ENCODE measurements around the gene SELENON.

Gene SELENON

GRCh38 chr1:25770541-25771220 lies 29.3 kb upstream of the SELENON start:
- no peak for DNase-seq

DNA sequence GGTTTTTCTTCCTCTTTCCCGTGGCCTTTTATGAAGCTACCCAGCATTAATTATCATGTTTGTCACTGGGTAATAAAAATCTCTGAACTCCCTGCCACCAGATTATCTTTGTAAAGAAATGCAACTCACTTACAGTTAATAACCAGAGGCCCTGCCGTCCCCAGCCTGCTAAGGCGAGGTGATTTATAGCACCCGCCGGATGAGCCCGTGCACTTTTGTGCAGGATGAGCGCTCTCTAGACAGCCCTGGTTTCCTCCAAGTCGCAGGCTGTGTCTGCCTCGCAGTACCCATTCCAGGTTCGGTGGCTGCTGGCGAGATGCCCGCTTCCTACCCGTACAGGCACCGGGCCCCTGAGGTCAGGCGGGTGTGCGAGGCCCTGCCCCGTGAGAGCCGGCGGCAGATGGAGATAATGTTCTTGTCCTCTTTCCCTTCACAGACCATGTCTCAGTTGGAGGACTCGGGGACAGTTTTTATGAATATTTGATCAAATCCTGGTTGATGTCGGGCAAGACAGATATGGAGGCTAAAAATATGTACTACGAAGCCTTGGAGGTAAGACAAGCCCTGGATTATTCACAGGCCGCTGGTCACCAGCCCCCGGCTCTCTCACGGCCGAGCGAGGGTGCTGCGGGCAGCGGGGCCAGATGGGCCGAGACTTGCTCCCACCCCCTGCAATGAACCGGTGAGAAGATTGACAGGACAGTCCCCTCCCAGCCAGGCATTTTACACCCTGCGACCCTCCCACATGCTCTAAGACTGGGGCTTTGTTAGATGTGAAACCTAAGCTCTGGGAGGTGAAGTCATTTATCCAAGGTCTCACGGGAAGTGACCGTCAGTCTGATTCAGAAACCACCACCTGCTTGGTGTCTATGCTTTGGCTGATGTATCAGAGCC lies 28.5 kb upstream of the SELENON start:
- no peak for DNase-seq

GRCh38 chr1:25772164-25772563 lies 27.8 kb upstream of the SELENON start:
- DNase-seq, result no peak

DNA sequence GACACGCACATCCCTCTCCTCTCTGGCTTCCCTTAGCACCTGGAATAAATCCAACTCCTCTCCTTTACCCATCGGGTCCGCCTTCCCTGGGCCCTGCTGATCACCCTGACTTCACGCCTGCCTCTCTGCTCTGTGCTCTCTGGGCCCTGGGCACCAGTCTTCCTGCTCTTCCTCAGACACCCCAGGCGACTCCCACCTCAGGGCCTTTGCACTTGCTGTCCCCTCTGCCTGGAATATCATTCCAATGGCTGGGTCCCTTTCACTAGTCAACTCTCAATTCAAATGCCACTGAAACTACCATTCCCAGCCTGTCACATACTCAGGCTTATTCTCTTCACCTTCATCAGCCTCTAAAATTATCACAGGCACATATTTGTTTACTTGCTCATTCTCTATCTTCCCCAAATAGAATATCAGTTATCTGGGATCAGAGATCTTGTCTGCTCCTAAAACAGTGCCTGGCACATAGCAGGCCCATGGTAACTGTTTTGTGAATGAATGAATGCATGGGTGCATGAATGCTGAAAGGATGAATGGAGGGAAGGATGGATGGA lies 27.2 kb upstream of the SELENON start:
- DNase-seq, result no peak

DNA sequence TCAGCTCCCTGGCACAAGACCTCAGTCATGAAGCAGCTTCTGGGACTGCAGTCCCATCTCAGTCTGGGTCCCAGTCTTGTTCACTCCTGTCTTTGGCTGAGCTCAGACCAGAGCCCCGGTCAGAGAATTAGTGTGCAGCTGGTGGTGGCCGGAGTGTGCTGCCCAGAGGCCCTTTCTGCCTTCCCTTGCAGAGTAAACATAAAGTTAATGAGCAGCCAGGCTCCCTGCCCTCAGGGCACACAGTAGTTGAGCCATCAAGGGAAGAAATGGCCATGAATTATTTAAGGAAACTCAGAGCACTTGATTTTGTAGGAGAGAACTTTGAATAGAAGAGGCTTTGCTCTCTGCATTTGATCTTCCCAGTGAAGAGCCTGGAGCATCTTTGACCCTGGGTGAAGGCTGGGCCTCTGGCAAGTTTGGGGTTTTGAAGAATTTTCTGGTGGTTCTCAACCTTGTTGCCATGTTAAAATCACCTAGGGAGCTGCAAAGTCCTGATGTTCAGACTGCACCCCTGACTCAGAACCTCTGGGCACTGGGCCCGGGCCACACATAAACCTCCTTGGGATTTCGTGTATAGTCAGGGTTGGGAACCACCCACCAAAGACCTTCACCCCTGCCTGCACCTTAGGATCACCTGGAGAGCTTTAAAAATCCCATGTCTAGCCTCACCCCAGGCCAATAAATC lies 26.4 kb upstream of the SELENON start:
- peak in 6 of 58 donors; percentile 12 to 42 (median 21) for DNase-seq

- no peak for DNase-seq
Measured at GRCh38 chr1:25774206-25774803, 25.7 kb upstream of the SELENON start.

GRCh38 chr1:25774921-25775771 lies 24.8 kb upstream of the SELENON start:
- no peak for DNase-seq

- DNase-seq, result no peak
Measured at GRCh38 chr1:25779388-25779787, 20.6 kb upstream of the SELENON start.

- no peak for DNase-seq
Measured at GRCh38 chr1:25779894-25780293, 20.1 kb upstream of the SELENON start.

GRCh38 chr1:25780318-25781129 lies 19.5 kb upstream of the SELENON start:
- DNase-seq, result no peak

DNA sequence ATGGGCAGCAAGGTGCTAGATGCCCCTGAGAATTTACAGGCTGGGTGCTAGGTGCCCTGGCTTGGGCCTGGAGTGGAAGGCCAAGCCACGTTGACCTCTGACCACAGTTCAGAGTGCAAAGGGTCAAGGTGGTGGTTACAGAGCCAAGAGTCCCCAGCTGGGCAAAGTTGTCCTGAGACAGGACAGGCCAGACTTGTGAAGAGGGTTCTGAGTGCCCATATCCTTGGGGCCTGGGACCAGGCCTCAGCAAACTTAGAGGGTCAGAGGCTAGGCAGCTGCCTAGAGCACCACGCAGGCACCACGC lies 18.9 kb upstream of the SELENON start:
- DNase-seq, result no peak

GRCh38 chr1:25782608-25783201 lies 17.3 kb upstream of the SELENON start:
- no peak for DNase-seq

DNA sequence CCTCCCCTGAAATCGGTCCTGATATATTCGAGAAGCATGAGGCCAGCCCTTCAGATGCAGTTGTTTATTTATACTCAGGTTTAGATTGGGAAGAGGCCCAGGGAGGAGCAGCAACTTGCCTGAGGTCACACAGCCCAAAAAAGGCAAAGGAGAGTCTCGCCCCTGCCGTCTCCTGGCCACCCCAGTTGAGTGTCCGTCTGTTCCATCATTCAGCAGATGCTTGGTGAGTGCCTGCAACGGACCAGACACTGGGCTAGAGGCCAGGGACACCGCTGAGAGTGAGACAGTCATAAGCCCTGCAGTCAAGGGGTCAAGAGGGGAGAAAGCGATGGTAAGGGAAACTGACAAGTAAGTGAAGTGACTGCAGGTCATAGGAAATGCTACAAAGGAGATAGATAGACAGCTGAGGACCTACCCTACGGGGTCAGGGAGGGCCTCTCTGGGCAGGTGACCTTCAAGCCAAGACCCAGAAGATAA lies 15.4 kb upstream of the SELENON start:
- DNase-seq, result no peak

DNA sequence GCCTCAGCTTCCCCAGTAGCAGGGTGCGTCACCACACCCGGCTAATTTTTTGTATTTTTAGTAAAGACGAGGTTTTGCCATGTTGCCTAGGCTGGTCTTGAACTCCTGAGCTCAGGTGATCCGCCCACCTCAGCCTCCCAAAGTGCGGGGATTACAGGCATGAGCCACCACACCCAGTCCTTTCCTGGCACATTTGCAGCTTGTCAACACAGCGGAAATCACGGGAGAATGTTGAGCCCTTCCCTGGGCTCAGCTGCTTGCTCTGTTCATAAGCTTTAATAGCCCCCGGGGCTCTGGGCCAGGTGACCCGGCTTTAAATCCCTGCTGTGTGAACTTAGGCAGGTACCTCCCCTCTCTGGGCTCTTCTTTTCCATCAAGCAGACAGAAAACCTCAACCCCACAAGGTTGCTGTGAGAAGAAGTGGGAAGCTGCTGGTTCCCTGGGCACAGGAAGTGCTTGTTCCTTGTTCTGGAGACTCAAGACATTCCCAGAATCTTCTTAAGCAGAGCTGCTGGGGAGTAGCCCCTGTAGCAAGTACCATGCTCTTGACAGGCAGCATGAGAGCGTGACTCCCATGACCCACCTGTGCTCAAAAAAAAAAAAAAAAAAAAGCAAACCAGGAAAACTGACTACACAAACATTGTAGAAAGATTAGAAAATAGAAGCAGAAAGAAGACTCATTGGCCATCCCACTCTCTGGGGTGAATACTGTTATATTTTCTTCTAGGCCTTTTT lies 14.5 kb upstream of the SELENON start:
- no peak for DNase-seq

DNA sequence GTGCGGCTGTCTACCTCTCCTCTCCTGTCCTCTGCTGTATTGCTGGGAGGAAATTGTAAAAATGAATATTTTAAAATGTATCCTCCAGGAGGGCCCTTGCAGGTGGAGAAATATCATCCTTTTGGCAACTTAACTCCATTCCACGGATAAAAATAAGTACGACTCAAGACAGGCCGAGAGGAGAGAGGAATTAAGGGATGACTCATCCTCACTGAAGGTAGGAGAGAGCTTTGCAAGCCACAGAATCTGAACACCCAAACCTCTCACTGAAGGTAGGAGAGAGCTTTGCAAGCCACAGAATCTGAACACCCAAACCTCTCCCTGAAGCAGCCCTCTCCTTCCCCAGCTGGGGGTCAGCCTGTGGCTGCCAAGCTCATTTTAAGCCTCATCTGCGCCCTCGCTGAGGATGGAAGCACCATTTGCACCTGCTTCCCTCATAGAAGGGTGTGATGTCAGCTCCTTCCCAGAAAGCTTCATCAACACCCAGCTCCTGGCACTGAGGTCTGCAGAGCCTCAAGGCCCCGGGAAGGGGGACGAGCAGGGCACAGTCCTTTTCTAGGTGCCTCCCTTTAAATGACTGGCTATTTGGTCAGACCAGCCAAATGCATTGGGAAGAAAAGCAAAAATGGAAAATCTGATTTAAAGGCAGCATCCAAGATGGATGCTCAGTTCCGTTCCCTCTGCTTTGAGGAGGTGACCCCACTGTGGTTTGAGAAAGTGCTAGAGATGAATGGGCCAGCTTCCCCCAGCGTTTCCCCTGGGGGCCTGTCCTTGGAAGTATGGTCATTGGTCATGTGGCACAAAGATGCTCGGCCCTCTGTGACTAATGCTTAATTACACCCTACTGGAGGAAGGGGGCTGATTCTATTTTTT lies 12.9 kb upstream of the SELENON start:
- peak in 2 of 58 donors; percentile 19 to 44 for DNase-seq

- no peak for DNase-seq
Measured at GRCh38 chr1:25787760-25788166, 12.2 kb upstream of the SELENON start.

- no peak for DNase-seq
Measured at GRCh38 chr1:25790472-25790871, 9.5 kb upstream of the SELENON start.

Data from anterior cingulate cortex (tissue), 58 donors.